Liver (tissue), 3 donors: ENCODE results near the gene UBE2E2.

Experiments
- ATF3 ChIP-seq: IDR thresholded peaks from 2 replicates; pipeline ENCODE4 v1.6.1; 2016; ENCODE audit warnings: antibody characterized with exemption
- EGR1 ChIP-seq, 2 donors: IDR thresholded peaks; 2 replicates each; pipeline ENCODE4 v1.6.1; 2016 to 2018; ENCODE audit warnings: antibody characterized with exemption in 2 of 2, low read depth in 2 of 2
- RXRA ChIP-seq, 2 donors: IDR thresholded peaks; 2 replicates each; pipeline ENCODE4 v1.6.1; 2017 to 2018; ENCODE audit warnings: antibody characterized with exemption in 2 of 2, mild to moderate bottlenecking in 1 of 2
- SP1 ChIP-seq: IDR thresholded peaks from 2 replicates; pipeline ENCODE4 v1.6.1; 2018; ENCODE audit warnings: antibody characterized with exemption, mild to moderate bottlenecking
- TAF1 ChIP-seq: conservative IDR thresholded peaks from 2 replicates; pipeline ENCODE4 v1.6.1; 2016; ENCODE audit warnings: antibody characterized with exemption, mild to moderate bottlenecking
- TF ChIP-seq, protein P1 (sequence below): fragments of 150-350 bp; IDR thresholded peaks from 2 replicates; pipeline ENCODE4 v1.5.1; 2017; ENCODE audit warnings: improper control_type of control experiment, low read depth, low read length; ENCODE audit not compliant: missing input control
- donor health status: healthy.
- donor health status: healthy.

DNA sequence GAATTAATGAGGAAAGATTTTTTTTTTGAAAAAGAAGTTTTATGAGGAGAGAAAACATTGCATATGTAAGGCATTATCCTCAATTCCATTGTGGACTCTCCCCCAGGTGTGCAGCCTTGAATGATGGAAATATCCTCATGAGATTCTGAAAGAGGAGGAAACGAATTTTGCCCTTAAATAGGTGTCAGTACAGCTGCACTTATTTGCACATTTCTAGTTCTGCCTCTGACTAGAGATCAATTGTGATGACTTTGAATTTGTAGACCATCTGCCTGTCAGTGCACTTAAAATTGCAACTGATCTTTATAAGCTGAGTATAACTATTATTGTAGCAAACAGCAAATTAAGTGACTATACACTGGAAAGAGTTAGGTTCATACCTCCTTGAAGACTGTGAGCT is 141.8 kb downstream of the UBE2E2 start:
- no peak for TF ChIP-seq SP1
- TF ChIP-seq, protein P1, sequence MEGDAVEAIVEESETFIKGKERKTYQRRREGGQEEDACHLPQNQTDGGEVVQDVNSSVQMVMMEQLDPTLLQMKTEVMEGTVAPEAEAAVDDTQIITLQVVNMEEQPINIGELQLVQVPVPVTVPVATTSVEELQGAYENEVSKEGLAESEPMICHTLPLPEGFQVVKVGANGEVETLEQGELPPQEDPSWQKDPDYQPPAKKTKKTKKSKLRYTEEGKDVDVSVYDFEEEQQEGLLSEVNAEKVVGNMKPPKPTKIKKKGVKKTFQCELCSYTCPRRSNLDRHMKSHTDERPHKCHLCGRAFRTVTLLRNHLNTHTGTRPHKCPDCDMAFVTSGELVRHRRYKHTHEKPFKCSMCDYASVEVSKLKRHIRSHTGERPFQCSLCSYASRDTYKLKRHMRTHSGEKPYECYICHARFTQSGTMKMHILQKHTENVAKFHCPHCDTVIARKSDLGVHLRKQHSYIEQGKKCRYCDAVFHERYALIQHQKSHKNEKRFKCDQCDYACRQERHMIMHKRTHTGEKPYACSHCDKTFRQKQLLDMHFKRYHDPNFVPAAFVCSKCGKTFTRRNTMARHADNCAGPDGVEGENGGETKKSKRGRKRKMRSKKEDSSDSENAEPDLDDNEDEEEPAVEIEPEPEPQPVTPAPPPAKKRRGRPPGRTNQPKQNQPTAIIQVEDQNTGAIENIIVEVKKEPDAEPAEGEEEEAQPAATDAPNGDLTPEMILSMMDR = no peak
- no peak for TF ChIP-seq RXRA (IDR thresholded peaks at IDR 0.05)
- no peak for TF ChIP-seq TAF1
- TF ChIP-seq EGR1 (IDR thresholded peaks at IDR 0.05; ENCODE audit: low read depth in 2 of 2) = no peak
- TF ChIP-seq ATF3 = no peak
